H1 (cell line): ENCODE measurements around the gene CCL8. TPM values are rescaled to one million over a fixed set of nuclear protein-coding genes. Genes with fewer than 3 reads are reported as not detected.

Source experiments
- CTCF ChIA-PET: fragments of 300-600 bp; sonication (Branson Sonifier 250); formaldehyde crosslinking; loops from one replicate; lab custom pipeline; 2021; ENCODE audit not compliant: partially characterized antibody; lab: Charles Lee
- POLR2A ChIA-PET: fragments of 300-600 bp; sonication (Branson Sonifier 250); formaldehyde crosslinking; loops from one replicate; lab custom pipeline; 2021; ENCODE audit warnings: inconsistent platforms; ENCODE audit not compliant: partially characterized antibody; lab: Charles Lee
- DNase-seq, 2 experiments: peaks; one replicate each; pipeline versions ENCODE4 v3.0.0 to v3.0.0-alpha.2; 2010 to 2022; ENCODE audit warnings: low spot score in 2 of 2, low read depth in 1 of 2, mixed read lengths in 1 of 2
- FAIRE-seq: peaks from 2 replicates; lab custom pipeline; 2011; peaks lifted over from hg19 to GRCh38; lab: Jason Lieb, UNC
- H2AFZ ChIP-seq: 2 replicates; pipeline ENCODE4 v1.8.1; 2012; ENCODE audit warnings: low read length, inconsistent platforms
- H2AK5ac ChIP-seq: 2 replicates; pipeline ENCODE4 v1.6.1; 2013; ENCODE audit warnings: low read depth, low read length
- H2BK120ac ChIP-seq: replicated peaks from 2 replicates; pipeline ENCODE3; 2013; ENCODE audit warnings: low read depth, low read length, inconsistent platforms
- H2BK12ac ChIP-seq: 2 replicates; pipeline ENCODE4 v1.6.1; 2013; ENCODE audit warnings: low read depth, low read length
- H2BK15ac ChIP-seq: 2 replicates; pipeline ENCODE4 v1.6.1; 2013; ENCODE audit warnings: low read length
- H2BK20ac ChIP-seq: 2 replicates; pipeline ENCODE4 v1.6.1; 2013; ENCODE audit warnings: low read length
- H2BK5ac ChIP-seq: 2 replicates; pipeline ENCODE4 v1.6.1; 2013; ENCODE audit warnings: low read depth, low read length
- H3K14ac ChIP-seq: 2 replicates; pipeline ENCODE4 v1.6.1; 2013; ENCODE audit warnings: inconsistent platforms; ENCODE audit not compliant: insufficient read length
- H3K18ac ChIP-seq: 2 replicates; pipeline ENCODE4 v1.6.1; 2013; ENCODE audit warnings: low read length; ENCODE audit errors: extremely low read depth
- H3K23ac ChIP-seq: 2 replicates; pipeline ENCODE4 v1.6.1; 2013; ENCODE audit warnings: inconsistent platforms; ENCODE audit not compliant: insufficient read length
- H3K23me2 ChIP-seq: 2 replicates; pipeline ENCODE4 v1.6.1; 2013; ENCODE audit warnings: low read depth, low read length
- H3K27ac ChIP-seq: 2 replicates; pipeline ENCODE4 v1.6.1; 2011; ENCODE audit warnings: low read depth, low read length, inconsistent platforms
- H3K27me3 ChIP-seq, 4 experiments: replicated peaks in 1 of 4; 1 replicate in 1 of 4; 2 replicates in 3 of 4; pipeline versions ENCODE4 v1.6.1 to v1.8.1; 2011 to 2013; ENCODE audit warnings: low read length in 3 of 4, mild to moderate bottlenecking in 3 of 4, inconsistent platforms in 2 of 4, mixed read lengths in 2 of 4, moderate library complexity in 1 of 4; ENCODE audit not compliant: control insufficient read depth in 3 of 4, insufficient read depth in 3 of 4; ENCODE audit errors: extremely low read depth in 1 of 4
- H3K36me3 ChIP-seq, 4 experiments: 2 replicates each; pipeline versions ENCODE4 v1.6.1 to v1.8.1; 2011 to 2013; ENCODE audit warnings: mild to moderate bottlenecking in 4 of 4, low read length in 3 of 4, moderate library complexity in 2 of 4, control low read depth in 1 of 4, inconsistent platforms in 1 of 4; ENCODE audit not compliant: insufficient read depth in 4 of 4, control insufficient read depth in 2 of 4
- H3K4ac ChIP-seq: replicated peaks from 2 replicates; pipeline ENCODE3; 2013; ENCODE audit warnings: low read length, low read depth, mixed read lengths, inconsistent platforms; ENCODE audit not compliant: insufficient read length
- H3K4me1 ChIP-seq, 4 experiments: replicated peaks in 1 of 4; 1 replicate in 1 of 4; 2 replicates in 3 of 4; pipeline versions ENCODE4 v1.6.1 to v1.8.1; 2011 to 2013; ENCODE audit warnings: low read length in 3 of 4, inconsistent platforms in 2 of 4, mixed read lengths in 1 of 4; ENCODE audit not compliant: insufficient read depth in 4 of 4, control insufficient read depth in 3 of 4
- H3K4me2 ChIP-seq, 2 experiments: 2 replicates each; pipeline versions ENCODE4 v1.6.1 to v1.8.1; 2011 to 2013; ENCODE audit warnings: low read depth in 2 of 2, low read length in 2 of 2, control low read depth in 1 of 2, inconsistent platforms in 1 of 2, mild to moderate bottlenecking in 1 of 2; ENCODE audit not compliant: insufficient read depth in 1 of 2
- H3K4me3 ChIP-seq, 4 experiments: fragments of 200-600, 300-600 bp in 1 of 4; sonication (generic), shearing (Covaris generic), sonication (Bioruptor Twin) in 1 of 4; 2 replicates each; pipeline versions ENCODE4 v1.5.1 to v1.8.1; 2011 to 2016; ENCODE audit warnings: low read length in 4 of 4, low read depth in 3 of 4, control low read depth in 2 of 4, inconsistent platforms in 2 of 4, mild to moderate bottlenecking in 2 of 4, mixed read lengths in 1 of 4, moderate library complexity in 1 of 4; ENCODE audit not compliant: insufficient read depth in 2 of 4; ENCODE audit errors: extremely low read depth in 1 of 4
- H3K56ac ChIP-seq: replicated peaks from 2 replicates; pipeline ENCODE3; 2013; ENCODE audit warnings: low read depth, mild to moderate bottlenecking, mixed read lengths, low read length, inconsistent platforms; ENCODE audit not compliant: insufficient read length
- H3K79me1 ChIP-seq: 2 replicates; pipeline ENCODE4 v1.6.1; 2013; ENCODE audit warnings: low read depth, low read length, control low read depth
- H3K79me2 ChIP-seq, 2 experiments: 2 replicates each; pipeline versions ENCODE4 v1.6.1 to v1.8.1; 2012 to 2013; ENCODE audit warnings: low read length in 2 of 2, mild to moderate bottlenecking in 2 of 2, inconsistent platforms in 1 of 2; ENCODE audit not compliant: insufficient read depth in 2 of 2, control insufficient read depth in 1 of 2
- H3K9ac ChIP-seq, 4 experiments: replicated peaks in 1 of 4; 1 replicate in 1 of 4; 2 replicates in 3 of 4; pipeline versions ENCODE4 v1.6.1 to v1.8.1; 2011 to 2013; ENCODE audit warnings: low read depth in 3 of 4, low read length in 3 of 4, control low read depth in 2 of 4, mild to moderate bottlenecking in 2 of 4, moderate library complexity in 2 of 4, inconsistent platforms in 1 of 4; ENCODE audit errors: extremely low read depth in 1 of 4
- H3K9me3 ChIP-seq, 2 experiments: 2 replicates each; pipeline versions ENCODE4 v1.6.1 to v1.8.1; 2012 to 2013; ENCODE audit warnings: mild to moderate bottlenecking in 2 of 2, moderate library complexity in 2 of 2, control low read depth in 1 of 2, inconsistent platforms in 1 of 2, low read depth in 1 of 2, low read length in 1 of 2, mixed read lengths in 1 of 2; ENCODE audit not compliant: insufficient read depth in 2 of 2
- H4K20me1 ChIP-seq, 2 experiments: replicated peaks in 1 of 2; 2 replicates each; pipeline versions ENCODE3 to v1.8.1; 2011 to 2013; ENCODE audit warnings: inconsistent platforms in 2 of 2, low read length in 2 of 2, mild to moderate bottlenecking in 1 of 2; ENCODE audit not compliant: insufficient read depth in 2 of 2, control insufficient read depth in 1 of 2
- H4K5ac ChIP-seq: 2 replicates; pipeline ENCODE4 v1.6.1; 2013; ENCODE audit warnings: low read length, low read depth, mixed read lengths, inconsistent platforms; ENCODE audit not compliant: insufficient read length
- H4K8ac ChIP-seq: 2 replicates; pipeline ENCODE4 v1.8.0; 2013; ENCODE audit warnings: mild to moderate bottlenecking, moderate library complexity, low read length, inconsistent platforms; ENCODE audit not compliant: insufficient read depth; ENCODE audit errors: extremely low read depth
- H4K91ac ChIP-seq: replicated peaks from 2 replicates; pipeline ENCODE3; 2013; ENCODE audit warnings: low read length, mixed read lengths, inconsistent platforms; ENCODE audit not compliant: insufficient read length
- BCL11A ChIP-seq, 2 experiments: IDR thresholded peaks; one replicate each; pipeline ENCODE4 v1.6.1; 2011; ENCODE audit warnings: low read depth in 2 of 2, low read length in 2 of 2, mild to moderate bottlenecking in 2 of 2
- CHD1 ChIP-seq: IDR thresholded peaks from 2 replicates; pipeline ENCODE4 v1.6.1; 2012; ENCODE audit warnings: low read depth, low read length, improper control_type of control experiment
- SIX5 ChIP-seq: IDR thresholded peaks from 2 replicates; pipeline ENCODE4 v1.6.1; 2011; ENCODE audit warnings: mild to moderate bottlenecking, low read depth, low read length
- SUZ12 ChIP-seq: fragments of 200-600 bp; sonication (generic); IDR thresholded peaks from 2 replicates; pipeline ENCODE4 v1.6.1; 2012; ENCODE audit warnings: mild to moderate bottlenecking, inconsistent platforms, low read length, moderate library complexity, mixed read lengths
- TAF1 ChIP-seq: IDR thresholded peaks from 2 replicates; pipeline ENCODE4 v1.6.1; 2011; ENCODE audit warnings: mild to moderate bottlenecking, low read depth, low read length
- TAF7 ChIP-seq: optimal IDR thresholded peaks from 2 replicates; pipeline ENCODE3; 2011; ENCODE audit warnings: low read depth, mild to moderate bottlenecking, inconsistent platforms, low read length, moderate library complexity, borderline replicate concordance
- TCF12 ChIP-seq: IDR thresholded peaks from 2 replicates; pipeline ENCODE4 v1.6.1; 2011; ENCODE audit warnings: low read depth, mild to moderate bottlenecking, low read length
- YY1 ChIP-seq: IDR thresholded peaks from 2 replicates; pipeline ENCODE4 v1.6.1; 2011; ENCODE audit warnings: low read depth, mild to moderate bottlenecking, low read length
- WGBS, 2 experiments: shearing (Covaris generic) in 1 of 2; methylation state at CpG; one replicate each; pipeline versions ENCODE4 v1.1.6 to v1.1.7; 2013 to 2015; ENCODE audit warnings: low lambda C conversion rate in 2 of 2, mixed read lengths in 2 of 2, inconsistent platforms in 1 of 2, low coverage in 1 of 2, missing lambda C conversion rate in 1 of 2; ENCODE audit not compliant: insufficient replicate concordance in 2 of 2, insufficient coverage in 1 of 2, insufficient read length in 1 of 2; ENCODE audit errors: extremely low coverage in 1 of 2, missing lambda C conversion rate in 1 of 2; 5-methylcytosine and 5-hydroxymethylcytosine counted together
- polyA plus RNA-seq, 7 experiments: library from polyadenylated mRNA; depleted of rRNA in 3 of 7; stranded (reverse) in 5 of 7; unstranded in 2 of 7; fragments of >200 nt in 5 of 7; fragments of 200-250 nt in 2 of 7; gene quantifications; 1 replicate in 5 of 7; 2 replicates in 1 of 7; 4 replicates in 1 of 7; pipeline versions ENCODE4 v1.2.1 to v1.2.3, GENCODE V29; 2011 to 2013; ENCODE audit warnings: missing spikeins in 2 of 7, mixed read lengths in 2 of 7
- total RNA-seq: library from RNA; stranded (reverse); fragmentation: NEBNext Ultra II Directional; extraction: Animal tissue kit (Norgen Biotek cat#: 25700); gene quantifications from 2 replicates; pipeline ENCODE4 v1.2.1, GENCODE V29; 2021

Gene CCL8
- total and polyA plus RNA-seq, 2 of the 8 experiments (the other 6 are each of a cell fraction or from before 2014, with no cell fraction given) = not detected

- no peak overlapping the region for H3K23ac ChIP-seq
- WGBS, 2 experiments = 93% methylated on average over 4 of the region's 4 CpGs; no CpG with 5 or more reads in 1 of the 2 experiments
- TF ChIP-seq YY1 (no peak), TAF7 (no peak), SUZ12 (no peak), CHD1 (no peak), SIX5 (no peak), BCL11A (IDR thresholded peaks at IDR 0.05; ENCODE audit: low read depth in 2 of 2, low read length in 2 of 2) (no peak), TCF12 (no peak), TAF1 (no peak)
- FAIRE-seq = no peak
- H4K91ac ChIP-seq = no peak overlapping the region
- ChIA-PET CTCF (interaction anchor here (0.9 to 13.3 kb wide), 11 partner anchors 9 to 224 kb away, joined by 3 to 210 read pairs (median 4); partner anchors contain the start of genes CCL1, CCL13 and CCL8), POLR2A (no interaction called here)
- H3K4me2 ChIP-seq = no peak overlapping the region
- no peaks in the 10 kb centered on the region for H4K20me1 ChIP-seq
- no peaks in the 10 kb centered on the region for H3K27me3 ChIP-seq
- no peak overlapping the region for H2BK20ac ChIP-seq
- no peaks in the 10 kb centered on the region for H3K23me2 ChIP-seq
- no peak overlapping the region for H3K18ac ChIP-seq
- no peak overlapping the region for H3K27ac ChIP-seq
- no peak overlapping the region for H3K56ac ChIP-seq
- H3K4ac ChIP-seq = no peak overlapping the region
- H3K9ac ChIP-seq = no peak overlapping the region
- no peak overlapping the region for H2BK12ac ChIP-seq
- no peak overlapping the region for H4K8ac ChIP-seq
- H2AK5ac ChIP-seq = no peak overlapping the region
- H3K79me1 ChIP-seq = no peaks in the 10 kb centered on the region
- no peaks in the 10 kb centered on the region for H3K4me1 ChIP-seq
- H2BK15ac ChIP-seq = no peak overlapping the region
- no peak overlapping the region for H4K5ac ChIP-seq
- H3K14ac ChIP-seq = no peak overlapping the region
- no peak overlapping the region for H2AFZ ChIP-seq
- no peak overlapping the region for H3K4me3 ChIP-seq
- H3K36me3 ChIP-seq = no peaks in the 10 kb centered on the region
- H3K9me3 ChIP-seq = no peaks in the 10 kb centered on the region
- no peak for DNase-seq
- no peak overlapping the region for H2BK5ac ChIP-seq
- H3K79me2 ChIP-seq = no peaks in the 10 kb centered on the region
- H2BK120ac ChIP-seq = no peak overlapping the region
Observed at GRCh38 chr17:34305061-34305460, 14.2 kb upstream of the CCL8 start.
